HG02840 (cell line): ENCODE data around the gene NIT2.
A peak's percentile ranks its signal among the peaks of the same experiment; 100 is the strongest.

Experiments
- ATAC-seq: cut with Tn5 transposase; IDR thresholded peaks from one replicate; pipeline ENCODE4 v1.9.1; 2021; ENCODE audit warnings: mild to moderate bottlenecking, moderate library complexity, moderate number of reproducible peaks; ENCODE audit not compliant: unreplicated experiment, low FRiP score

The NIT2 gene

DNA sequence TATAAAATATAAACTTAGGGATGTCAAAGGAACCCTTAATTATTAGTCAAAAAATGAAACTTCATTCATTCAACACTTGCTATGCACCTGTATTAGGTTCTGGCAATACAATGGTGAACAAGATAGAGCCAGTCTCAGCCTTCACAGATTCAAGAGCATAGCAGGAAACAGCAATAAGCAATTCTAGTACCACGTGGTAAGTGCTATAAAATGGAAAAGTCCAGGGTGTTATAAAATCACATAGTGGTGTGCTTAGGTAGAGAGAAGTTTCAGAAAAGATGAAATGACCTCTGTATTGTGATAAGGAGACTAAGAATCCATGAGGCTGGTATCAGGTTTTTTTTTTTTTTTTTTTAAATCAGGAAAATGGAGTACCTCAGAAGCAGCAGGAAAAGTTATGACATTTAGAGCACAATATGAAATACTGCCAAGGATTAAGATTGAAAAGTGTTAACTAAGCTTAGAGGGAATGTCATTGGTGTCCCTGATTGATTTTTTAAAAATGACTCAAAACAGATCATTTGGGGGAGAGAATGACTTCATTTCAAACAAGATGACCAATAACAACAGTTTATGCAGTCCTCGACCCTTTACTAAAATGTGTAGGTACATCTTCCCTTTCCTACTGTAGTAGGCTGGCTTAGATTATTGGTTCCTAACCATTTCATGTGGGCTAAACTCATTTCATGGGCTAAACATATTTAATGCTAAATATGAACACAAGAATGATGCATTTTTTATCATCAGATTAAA lies 61.3 kb downstream of the NIT2 start:
- no peak for ATAC-seq

GRCh38 chr3:100396967-100397366 lies 62.4 kb downstream of the NIT2 start:
- ATAC-seq = no peak

GRCh38 chr3:100399341-100400071 lies 64.9 kb downstream of the NIT2 start:
- no peak for ATAC-seq

DNA sequence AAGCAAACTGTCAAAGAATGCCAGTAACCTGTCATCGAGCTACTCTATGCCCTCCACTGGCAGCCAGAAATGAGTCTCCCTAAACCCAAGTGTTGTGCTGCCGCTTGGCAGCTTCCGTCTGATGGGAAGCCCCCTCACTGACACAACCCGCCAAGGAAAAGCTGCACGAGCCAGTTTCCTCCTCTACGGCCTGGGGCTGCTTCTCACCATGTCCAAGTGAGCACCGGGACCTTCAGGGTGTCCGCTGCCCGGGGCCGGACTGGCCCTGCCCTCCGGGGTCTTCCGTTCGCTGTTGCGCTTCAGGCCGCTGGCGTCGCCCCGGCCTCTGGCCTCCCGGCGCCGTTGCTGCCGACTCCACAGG lies 65.8 kb downstream of the NIT2 start:
- peak; percentile 9 for ATAC-seq

DNA sequence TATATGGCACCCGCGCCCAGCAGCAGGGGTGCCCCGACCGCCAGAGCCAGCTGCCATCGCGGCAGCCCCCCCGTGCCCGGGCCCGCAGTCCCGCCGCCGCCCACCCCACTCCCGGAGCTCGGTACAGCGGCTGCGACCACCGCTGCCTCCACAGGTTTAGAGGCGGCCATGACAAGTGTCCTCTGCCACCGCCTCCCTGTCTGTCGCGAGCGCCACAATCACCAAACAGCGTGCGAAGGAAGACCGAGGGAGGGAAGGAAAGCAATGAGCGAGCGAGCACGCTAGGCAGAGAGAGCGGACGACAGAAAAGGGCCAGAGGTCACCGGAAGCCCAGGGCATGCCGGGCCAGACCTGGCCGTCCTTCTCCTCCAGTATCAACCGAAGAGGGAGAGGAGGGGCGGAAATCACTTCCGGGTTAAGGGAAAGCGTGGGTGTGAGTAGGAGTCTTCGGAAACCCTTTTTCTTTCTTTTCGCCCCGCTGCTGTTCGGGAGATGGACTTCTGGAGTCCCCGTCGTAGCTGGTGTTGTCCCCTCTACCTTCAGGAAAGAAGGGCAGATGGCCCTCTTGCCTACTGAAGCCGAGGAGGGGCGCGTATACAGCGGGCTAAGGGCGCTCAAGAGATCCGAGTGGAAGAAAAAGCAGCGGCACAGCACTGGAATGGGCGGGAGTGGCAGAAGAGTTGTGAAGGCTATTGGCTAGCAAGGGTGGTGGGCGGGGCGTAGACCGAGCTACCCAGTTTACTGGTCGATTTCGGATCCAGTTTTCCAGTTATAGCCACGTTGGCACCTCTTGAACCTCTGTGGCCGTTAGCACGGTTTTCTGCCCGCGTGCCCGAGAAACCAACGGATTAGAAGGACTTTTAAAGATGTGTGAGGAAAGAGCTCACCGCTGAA lies 66.5 kb downstream of the NIT2 start, which contains the start of the genes LNP1 and TOMM70:
TSS of gene LNP1 (plus strand) at position 760 of the 894 bp plus-strand sequence. CDS start 28,191 bp downstream, outside the sequence.
TSS of gene TOMM70 (minus strand) at position 310 of the 894 bp plus-strand sequence. CDS start at position 170, 140 bp downstream.
- ATAC-seq = peak; percentile 93

DNA sequence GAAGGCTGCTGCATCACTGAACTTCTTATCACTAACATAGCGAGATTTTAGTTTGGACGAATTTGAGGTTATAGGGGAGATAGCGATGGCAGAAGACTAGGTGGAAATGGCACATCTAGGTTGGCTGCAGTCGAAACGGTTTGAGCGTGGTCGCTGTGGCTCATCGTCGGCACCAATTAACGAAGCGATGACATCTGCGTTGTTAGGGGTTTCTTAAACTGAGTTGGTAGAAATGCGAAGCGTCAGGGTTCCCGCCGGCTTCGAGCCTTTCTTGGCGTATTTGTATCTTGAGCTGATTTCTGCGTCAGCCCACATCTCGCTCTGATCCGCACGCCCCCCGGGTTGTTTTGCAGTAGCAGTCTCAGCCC lies 67.1 kb downstream of the NIT2 start:
- ATAC-seq = peak; percentile 15

DNA sequence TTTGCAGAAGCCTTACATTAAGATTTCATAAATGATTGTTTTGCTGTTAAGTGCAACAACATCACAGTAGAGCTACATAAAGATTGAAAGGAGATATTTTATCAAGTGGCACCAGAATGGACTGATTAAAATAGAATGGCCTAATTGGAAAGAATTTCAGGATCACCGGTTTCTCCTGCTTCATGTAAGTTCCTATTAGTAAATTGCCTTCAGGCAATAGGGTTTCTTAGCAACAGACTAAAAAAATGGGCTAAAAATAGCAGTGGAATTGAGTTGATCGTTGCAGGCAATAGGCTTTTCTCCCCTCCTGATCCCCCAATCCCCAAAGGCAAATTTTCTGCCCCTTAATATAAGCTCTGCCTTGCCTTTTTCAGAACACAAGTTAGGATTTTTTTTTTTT lies 67.7 kb downstream of the NIT2 start:
- no peak for ATAC-seq

GRCh38 chr3:100402891-100403290 lies 68.3 kb downstream of the NIT2 start:
- ATAC-seq = no peak

DNA sequence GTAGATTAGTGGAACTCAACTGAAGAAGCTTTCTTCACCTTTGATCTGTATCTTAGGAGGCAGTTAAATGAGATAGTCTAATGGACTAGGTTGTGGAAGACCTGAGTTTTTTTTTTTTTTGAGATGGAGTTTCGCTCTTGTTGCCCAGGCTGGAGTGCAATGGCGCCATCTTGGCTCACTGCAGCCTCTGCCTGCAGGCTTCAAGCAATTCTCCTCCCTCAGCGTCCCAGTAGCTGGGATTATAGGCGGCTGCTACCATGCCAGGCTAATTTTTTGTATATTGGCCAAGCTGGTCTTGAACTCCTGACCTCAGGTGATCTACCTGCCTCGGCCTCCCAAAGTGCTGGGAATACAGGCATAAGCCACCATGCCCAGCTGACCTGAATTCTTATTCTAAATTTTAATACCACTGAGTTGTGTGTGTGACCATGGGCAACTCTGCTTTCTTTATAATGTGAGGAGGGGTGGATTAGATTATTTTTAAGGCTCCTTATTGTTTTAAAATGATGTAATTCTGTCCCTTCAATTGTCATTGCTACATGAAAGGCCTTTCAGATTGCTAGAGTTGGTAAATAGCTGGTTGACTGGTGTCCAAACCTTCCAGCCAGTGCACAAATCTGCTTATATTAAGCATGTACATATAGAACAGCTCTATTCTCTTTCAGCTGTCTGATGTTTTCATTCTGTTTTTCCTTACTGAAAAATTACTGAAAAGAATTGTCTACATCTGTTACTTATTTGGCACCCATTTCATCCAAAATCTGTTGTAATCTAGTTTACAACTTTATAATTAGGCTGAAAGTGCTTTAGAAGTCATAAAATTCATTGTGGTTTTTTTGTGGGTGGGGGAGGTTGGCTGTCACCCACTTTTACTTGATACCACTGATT lies 69.0 kb downstream of the NIT2 start:
- ATAC-seq = no peak

GRCh38 chr3:100404250-100404548 lies 69.6 kb downstream of the NIT2 start:
- no peak for ATAC-seq

DNA sequence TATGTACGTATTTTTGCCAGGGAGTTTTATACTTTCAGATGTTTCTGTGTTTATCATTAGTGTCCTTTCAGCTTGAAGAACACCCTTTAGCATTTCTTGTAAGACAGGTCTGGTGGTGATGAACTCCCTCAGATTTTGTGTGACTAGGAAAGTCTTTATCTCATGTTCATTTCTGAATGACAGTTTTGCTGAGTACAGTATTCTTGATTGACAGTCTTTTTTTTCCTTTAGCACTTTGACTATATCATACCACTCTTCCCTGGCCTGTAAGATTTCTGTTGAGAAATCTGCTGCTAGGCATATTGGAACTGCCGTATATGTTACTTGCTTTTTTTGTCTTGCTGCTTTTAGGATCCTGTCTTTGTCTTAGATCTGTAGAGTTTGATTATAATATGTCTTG lies 72.6 kb downstream of the NIT2 start:
- no peak for ATAC-seq

- no peak for ATAC-seq
Measured at GRCh38 chr3:100407977-100408532, 73.5 kb downstream of the NIT2 start.
